SU-DHL-6 (cell line): ENCODE results near the gene TEDC2.

ENCODE experiments used
- H2AFZ ChIP-seq: fragments of 200-600 bp; sonication (generic); 2 replicates; pipeline ENCODE4 v1.6.1; 2014; ENCODE audit warnings: low read depth, mild to moderate bottlenecking, moderate library complexity, mixed read lengths, antibody characterized with exemption, low read length; ENCODE audit not compliant: severe bottlenecking
- H3F3A ChIP-seq: fragments of 200-600 bp; shearing (Covaris generic); 2 replicates; pipeline ENCODE4 v1.6.0; 2016; ENCODE audit warnings: antibody characterized with exemption, mild to moderate bottlenecking; ENCODE audit not compliant: insufficient read depth
- H3K27ac ChIP-seq: fragments of 200-600 bp; sonication (generic); 2 replicates; pipeline ENCODE4 v1.5.1; 2016; ENCODE audit warnings: low read depth, mild to moderate bottlenecking, low read length, moderate library complexity, mixed read lengths
- H3K27me3 ChIP-seq: fragments of 200-600 bp; sonication (generic), shearing (Covaris generic); 2 replicates; pipeline ENCODE4 v1.6.0; 2014; ENCODE audit warnings: mild to moderate bottlenecking, low read length
- H3K36me3 ChIP-seq: fragments of 200-600 bp; sonication (generic); 2 replicates; pipeline ENCODE4 v1.6.1; 2014; ENCODE audit warnings: mild to moderate bottlenecking, low read length, mixed read lengths
- H3K4me2 ChIP-seq: fragments of 300-600, 200-600 bp; shearing (Covaris generic), sonication (generic); 2 replicates; pipeline ENCODE4 v1.6.0; 2014; ENCODE audit warnings: low read length, low read depth, mild to moderate bottlenecking; ENCODE audit not compliant: poor library complexity, severe bottlenecking
- H3K4me3 ChIP-seq: fragments of 200-600 bp; sonication (generic); 2 replicates; pipeline ENCODE4 v1.5.1; 2014; ENCODE audit warnings: antibody characterized with exemption, low read length, mild to moderate bottlenecking, mixed read lengths; ENCODE audit not compliant: insufficient read depth, poor library complexity, severe bottlenecking
- H3K79me2 ChIP-seq: fragments of 200-600 bp; sonication (generic); 2 replicates; pipeline ENCODE4 v1.6.1; 2014; ENCODE audit warnings: mild to moderate bottlenecking, low read length, moderate library complexity; ENCODE audit not compliant: insufficient read depth
- H3K9ac ChIP-seq: fragments of 200-600 bp; sonication (generic); 2 replicates; pipeline ENCODE4 v1.7.0; 2014; ENCODE audit warnings: mild to moderate bottlenecking, low read length
- H3K9me2 ChIP-seq: fragments of 200-600 bp; sonication (generic); replicated peaks from 2 replicates; pipeline ENCODE4 v1.6.1; 2014; ENCODE audit warnings: low read length; ENCODE audit not compliant: insufficient read depth
- H3K9me3 ChIP-seq: fragments of 200-600 bp; sonication (generic); 2 replicates; pipeline ENCODE4 v1.6.1; 2014; ENCODE audit warnings: low read length, mixed read lengths; ENCODE audit not compliant: insufficient read depth
- H4K20me1 ChIP-seq: fragments of 200-600 bp; sonication (generic); 2 replicates; pipeline ENCODE4 v1.6.1; 2014; ENCODE audit warnings: low read depth, mild to moderate bottlenecking, antibody characterized with exemption, low read length, moderate library complexity, mixed read lengths
- EZH2phosphoT487 ChIP-seq: fragments of 200-600 bp; sonication (generic), shearing (Covaris generic); conservative IDR thresholded peaks from 2 replicates; pipeline ENCODE4 v1.6.1; 2018; ENCODE audit warnings: mild to moderate bottlenecking, antibody characterized with exemption, low read length, moderate library complexity, mixed read lengths
- TF ChIP-seq, protein P1 (sequence below): fragments of 200-600 bp; sonication (generic); IDR thresholded peaks from one replicate; pipeline ENCODE4 v1.5.1; 2017; ENCODE audit warnings: antibody characterized with exemption, mild to moderate bottlenecking, low read length, moderate library complexity; ENCODE audit not compliant: insufficient read depth, poor library complexity, severe bottlenecking

Gene TEDC2

DNA sequence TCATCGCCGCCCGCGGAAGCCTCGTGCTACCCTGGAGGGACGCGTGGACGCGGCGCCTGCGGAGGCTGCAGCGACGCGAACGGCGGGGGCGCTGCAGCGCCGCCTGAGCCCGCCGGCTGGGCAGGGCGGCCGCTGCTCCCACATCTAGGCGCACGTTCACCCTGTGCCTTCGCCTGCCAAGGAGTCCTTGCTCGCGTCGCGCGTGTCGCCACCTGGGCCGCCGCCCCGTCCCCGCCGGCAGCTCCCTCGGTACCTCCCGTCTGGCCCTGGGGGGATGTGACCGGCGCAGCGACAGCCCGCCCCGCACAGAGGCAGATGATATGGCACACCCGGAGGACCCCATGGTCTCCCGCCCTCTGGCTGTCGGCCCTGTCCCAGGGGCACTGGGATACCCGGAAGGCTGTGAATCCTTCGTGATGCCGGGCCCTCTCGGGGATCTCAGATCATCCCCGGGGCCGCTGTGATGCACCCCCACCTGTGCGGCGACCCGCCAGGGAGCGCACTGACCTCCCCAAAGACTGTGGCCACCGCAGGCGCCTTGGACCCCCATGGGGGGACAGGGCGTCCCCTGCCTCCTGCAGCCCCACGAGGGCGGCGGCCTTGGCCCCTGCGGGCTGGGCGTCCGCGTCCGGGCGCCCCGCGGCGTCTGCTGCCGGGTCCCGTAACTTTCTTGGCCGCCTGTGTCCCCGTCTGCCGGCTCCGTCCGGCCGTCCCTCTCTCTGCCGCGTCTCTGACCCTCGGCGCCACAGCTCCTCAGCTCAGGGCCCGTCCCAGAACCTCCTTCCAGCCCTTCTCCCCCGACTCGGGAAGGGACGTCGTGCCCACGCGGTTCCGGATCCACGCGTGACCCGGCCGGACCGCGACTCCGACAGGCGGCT, 14.3 kb downstream of the TEDC2 start:
- H3K9me2 ChIP-seq, result no peaks in the 10 kb centered on the region
- H3K27me3 ChIP-seq, result no peaks in the 10 kb centered on the region
- peak overlapping the region; percentile 65 for H3K4me2 ChIP-seq
- H4K20me1 ChIP-seq, result no peaks in the 10 kb centered on the region; the same call in 1 of the 2 replicates
- H3K27ac ChIP-seq, result peak overlapping the region; percentile 66
- H3K9me3 ChIP-seq, result no peaks in the 10 kb centered on the region
- peak overlapping the region; percentile 77 for H2AFZ ChIP-seq
- H3K9ac ChIP-seq, result peak overlapping the region; percentile 98
- H3K79me2 ChIP-seq, result no peaks in the 10 kb centered on the region
- H3F3A ChIP-seq, result peaks cover 12% of the 10 kb centered on the region; the same call in 1 of the 2 replicates
- H3K36me3 ChIP-seq, result no peaks in the 10 kb centered on the region
- TF ChIP-seq EZH2phosphoT487, result no peak
- H3K4me3 ChIP-seq, result peak overlapping the region; percentile 87

DNA sequence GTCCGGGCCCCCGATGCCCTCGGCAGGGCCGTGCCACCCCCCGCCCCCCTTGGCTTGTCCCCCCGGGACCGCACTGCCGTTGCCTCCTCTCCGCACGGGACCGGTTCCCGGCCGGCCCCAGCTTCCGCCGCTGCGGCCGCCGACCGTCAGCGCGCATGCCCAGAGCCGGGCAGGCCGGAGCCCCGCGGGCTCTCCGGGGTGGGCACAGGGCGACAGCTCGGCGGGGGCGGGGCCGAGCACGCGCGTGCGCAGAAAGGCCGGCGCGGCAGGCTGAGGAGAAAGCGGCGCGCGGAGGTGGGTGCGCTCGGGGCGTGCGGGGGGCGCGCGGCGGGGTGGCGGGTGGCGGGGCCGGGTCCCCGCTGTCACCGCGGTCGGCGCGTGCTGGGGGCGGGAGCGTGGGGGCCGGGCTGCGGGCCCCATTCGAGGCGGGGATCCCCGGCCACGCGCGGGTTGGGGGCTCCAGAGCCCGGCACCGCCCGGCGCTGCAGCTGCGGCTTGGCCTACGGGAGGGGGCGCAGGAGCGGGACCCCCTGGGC, 15.0 kb downstream of the TEDC2 start, which contains the start of gene TBC1D24:
TBC1D24 (plus strand) TSS at position 251 of the 536 bp plus-strand sequence. CDS start 21,022 bp downstream, outside the sequence.
- Histone ChIP-seq H3F3A (peaks cover 12% of the 10 kb centered on the region; the same call in 1 of the 2 replicates), H4K20me1 (no peaks in the 10 kb centered on the region; the same call in 1 of the 2 replicates), H3K4me2 (peak within 1 kb of the TSS; percentile 65), H3K4me3 (peak within 1 kb of the TSS; percentile 87), H3K79me2 (no peaks in the 10 kb centered on the region), H3K36me3 (no peaks in the 10 kb centered on the region), H3K27ac (peak within 1 kb of the TSS; percentile 66), H2AFZ (peak within 1 kb of the TSS; percentile 77), H3K9me3 (no peaks in the 10 kb centered on the region), H3K9me2 (no peaks in the 10 kb centered on the region), H3K27me3 (no peaks in the 10 kb centered on the region), H3K9ac (peak within 1 kb of the TSS; percentile 98)
- TF ChIP-seq, protein P1, sequence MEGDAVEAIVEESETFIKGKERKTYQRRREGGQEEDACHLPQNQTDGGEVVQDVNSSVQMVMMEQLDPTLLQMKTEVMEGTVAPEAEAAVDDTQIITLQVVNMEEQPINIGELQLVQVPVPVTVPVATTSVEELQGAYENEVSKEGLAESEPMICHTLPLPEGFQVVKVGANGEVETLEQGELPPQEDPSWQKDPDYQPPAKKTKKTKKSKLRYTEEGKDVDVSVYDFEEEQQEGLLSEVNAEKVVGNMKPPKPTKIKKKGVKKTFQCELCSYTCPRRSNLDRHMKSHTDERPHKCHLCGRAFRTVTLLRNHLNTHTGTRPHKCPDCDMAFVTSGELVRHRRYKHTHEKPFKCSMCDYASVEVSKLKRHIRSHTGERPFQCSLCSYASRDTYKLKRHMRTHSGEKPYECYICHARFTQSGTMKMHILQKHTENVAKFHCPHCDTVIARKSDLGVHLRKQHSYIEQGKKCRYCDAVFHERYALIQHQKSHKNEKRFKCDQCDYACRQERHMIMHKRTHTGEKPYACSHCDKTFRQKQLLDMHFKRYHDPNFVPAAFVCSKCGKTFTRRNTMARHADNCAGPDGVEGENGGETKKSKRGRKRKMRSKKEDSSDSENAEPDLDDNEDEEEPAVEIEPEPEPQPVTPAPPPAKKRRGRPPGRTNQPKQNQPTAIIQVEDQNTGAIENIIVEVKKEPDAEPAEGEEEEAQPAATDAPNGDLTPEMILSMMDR, result no peak
- TF ChIP-seq EZH2phosphoT487, result no peak

DNA sequence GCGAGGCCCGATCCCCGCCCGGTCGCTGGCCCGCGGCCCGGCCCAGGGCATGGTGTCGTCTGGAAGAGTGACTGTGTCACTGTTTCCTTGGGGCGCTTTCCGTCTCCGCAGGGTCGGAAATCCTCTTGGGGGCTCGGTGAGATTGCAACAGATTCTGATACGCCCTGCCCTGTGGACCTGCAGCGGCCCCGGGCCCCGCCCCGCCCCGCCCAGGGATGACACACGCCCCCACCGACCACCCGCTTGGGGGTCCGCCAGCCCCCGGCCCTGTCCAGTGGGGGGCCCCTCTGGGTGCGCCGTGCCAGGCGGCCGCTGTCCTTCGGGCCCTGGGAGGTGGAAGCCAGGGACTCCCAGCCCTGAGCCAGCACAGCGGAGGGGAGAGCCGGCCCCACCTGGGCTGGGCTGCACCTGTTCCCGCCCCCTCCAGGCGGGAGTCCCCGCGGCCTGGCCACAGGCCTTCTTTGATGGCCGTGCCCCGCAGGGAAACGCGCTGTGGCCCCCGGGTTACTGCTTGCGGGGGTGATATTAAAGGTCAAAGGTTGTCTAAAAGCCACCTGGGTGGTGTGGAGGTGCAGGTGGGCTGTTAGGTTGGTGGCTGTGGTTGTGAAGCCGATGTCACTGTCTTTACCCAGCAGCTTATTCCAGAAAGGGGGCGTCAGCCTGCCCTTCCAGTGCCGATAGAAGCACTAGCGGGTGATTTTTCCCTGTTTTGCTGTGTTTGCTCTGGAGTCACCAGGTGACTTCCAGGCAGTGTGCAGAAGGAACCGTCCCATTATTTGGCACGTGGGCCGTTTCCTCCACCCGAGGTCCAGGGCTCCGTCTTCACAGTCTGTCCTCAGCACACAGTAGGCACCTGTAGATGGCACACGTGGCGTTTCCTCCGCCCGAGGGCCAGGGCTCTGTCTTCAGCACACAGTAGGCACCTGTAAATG, 15.8 kb downstream of the TEDC2 start:
- no peaks in the 10 kb centered on the region; the same call in 1 of the 2 replicates for H4K20me1 ChIP-seq
- TF ChIP-seq EZH2phosphoT487, result no peak
- peak overlapping the region; percentile 63 for H3K4me2 ChIP-seq
- no peaks in the 10 kb centered on the region for H3K9me3 ChIP-seq
- peak overlapping the region; percentile 87 for H3K4me3 ChIP-seq
- no peaks in the 10 kb centered on the region for H3K79me2 ChIP-seq
- peaks cover 7% of the 10 kb centered on the region; the same call in 1 of the 2 replicates for H3F3A ChIP-seq
- no peaks in the 10 kb centered on the region for H3K9me2 ChIP-seq
- no peaks in the 10 kb centered on the region for H3K27me3 ChIP-seq
- peak overlapping the region; percentile 98 for H3K9ac ChIP-seq
- no peak overlapping the region for H3K27ac ChIP-seq
- H2AFZ ChIP-seq, result no peak overlapping the region
- no peaks in the 10 kb centered on the region for H3K36me3 ChIP-seq

DNA sequence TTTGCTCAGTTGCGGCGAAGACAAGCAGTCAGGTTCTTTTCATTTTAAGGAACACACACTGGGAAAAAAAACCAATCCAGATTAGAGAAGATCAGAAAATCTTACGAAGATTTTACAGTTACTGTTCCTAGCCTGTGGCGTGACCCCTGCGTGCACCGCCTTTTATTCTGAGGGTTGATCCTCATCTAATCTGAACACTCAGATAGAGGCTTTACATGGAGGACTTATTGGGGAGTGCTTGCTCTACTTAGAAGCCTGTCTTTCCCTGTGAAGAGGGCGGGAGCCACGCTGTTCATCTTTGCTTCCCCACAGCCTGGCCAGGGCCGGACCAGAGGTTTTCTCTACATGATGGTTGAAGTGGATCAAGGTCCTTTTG, 16.4 kb downstream of the TEDC2 start:
- no peak overlapping the region for H3K4me3 ChIP-seq
- no peak overlapping the region for H2AFZ ChIP-seq
- H3F3A ChIP-seq, result peaks cover 6% of the 10 kb centered on the region; the same call in 1 of the 2 replicates
- no peak overlapping the region for H3K9ac ChIP-seq
- TF ChIP-seq, protein P1, result no peak
- TF ChIP-seq EZH2phosphoT487, result no peak
- no peaks in the 10 kb centered on the region for H3K9me2 ChIP-seq
- no peaks in the 10 kb centered on the region for H3K27me3 ChIP-seq
- no peaks in the 10 kb centered on the region for H3K79me2 ChIP-seq
- H3K9me3 ChIP-seq, result no peaks in the 10 kb centered on the region
- H3K27ac ChIP-seq, result no peak overlapping the region
- H4K20me1 ChIP-seq, result no peaks in the 10 kb centered on the region; the same call in 1 of the 2 replicates
- no peaks in the 10 kb centered on the region for H3K36me3 ChIP-seq
- H3K4me2 ChIP-seq, result no peak overlapping the region
